HL-60/S4 (cell line): ENCODE data around the gene WFIKKN2.

ENCODE experiments used
- in situ Hi-C: fragments of 300-500 bp; cut with MboI; formaldehyde crosslinking; loops from 2 replicates; pipeline ENCODE4 v1.14.3; 2022; ENCODE audit warnings: low sequenced_read_pairs

The WFIKKN2 gene

DNA sequence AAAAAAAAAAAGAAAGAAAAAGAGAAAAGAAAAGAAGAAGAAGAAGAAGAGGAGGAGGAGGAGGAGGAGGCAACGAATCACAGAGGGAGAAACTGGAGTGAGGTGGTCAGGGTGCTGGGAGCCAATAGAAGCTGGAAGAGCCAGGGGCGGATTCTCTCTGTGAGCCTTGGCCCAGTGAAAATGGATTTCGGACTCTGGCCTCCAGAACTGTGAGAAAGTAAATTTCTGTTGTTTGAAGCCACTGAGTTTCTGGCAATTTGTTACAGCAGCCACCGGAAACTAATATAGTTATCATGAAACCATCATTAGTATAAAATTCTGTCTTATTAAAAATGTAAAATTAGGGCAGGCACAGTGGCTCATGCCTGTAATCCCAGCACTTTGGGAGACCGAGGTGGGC is 27.7 kb upstream of the WFIKKN2 start:
- in situ Hi-C loops, result no loop called here

GRCh38 chr17:50808413-50808812 is 27.0 kb upstream of the WFIKKN2 start:
- in situ Hi-C loops, result no loop called here

DNA sequence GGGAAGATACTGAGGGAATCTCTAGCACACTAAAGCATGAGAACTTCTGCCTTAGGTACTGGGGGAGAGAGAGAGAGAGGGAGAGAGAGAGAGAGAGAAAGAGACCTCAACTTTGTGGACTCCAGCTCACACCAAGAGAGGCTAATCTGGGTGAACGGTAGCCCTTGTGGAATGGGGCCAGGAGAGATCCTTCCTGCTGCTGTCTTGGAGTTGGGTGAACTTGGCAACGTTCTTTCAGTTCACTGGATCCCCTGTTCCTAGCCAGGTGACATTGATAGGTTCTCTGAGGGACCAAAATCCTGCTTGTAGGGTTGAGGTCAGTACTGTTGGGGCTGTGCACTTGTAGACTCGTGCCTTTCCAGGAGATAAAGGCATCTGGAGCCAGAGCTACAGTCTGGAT is 26.5 kb upstream of the WFIKKN2 start:
- in situ Hi-C loops, result no loop called here

DNA sequence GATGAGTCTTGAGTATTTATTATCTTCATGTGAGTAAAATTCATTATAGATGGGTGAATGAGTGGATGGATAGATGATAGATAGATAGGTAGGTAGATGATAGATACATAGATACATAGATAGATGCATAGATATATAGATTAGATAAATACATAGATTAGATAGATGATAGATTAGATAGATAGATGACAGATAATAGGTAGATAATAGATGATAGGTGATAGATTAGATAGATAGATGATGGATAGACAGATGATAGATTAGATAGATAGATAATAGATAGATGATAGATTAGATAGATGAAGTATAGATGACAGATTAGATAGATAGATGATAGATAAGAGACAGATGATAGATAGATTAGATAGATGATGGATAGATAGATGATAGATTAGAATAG is 21.8 kb upstream of the WFIKKN2 start:
- in situ Hi-C loops, result no loop called here

- in situ Hi-C loops, result no loop called here
Measured at GRCh38 chr17:50815400-50815799, 20.0 kb upstream of the WFIKKN2 start.

DNA sequence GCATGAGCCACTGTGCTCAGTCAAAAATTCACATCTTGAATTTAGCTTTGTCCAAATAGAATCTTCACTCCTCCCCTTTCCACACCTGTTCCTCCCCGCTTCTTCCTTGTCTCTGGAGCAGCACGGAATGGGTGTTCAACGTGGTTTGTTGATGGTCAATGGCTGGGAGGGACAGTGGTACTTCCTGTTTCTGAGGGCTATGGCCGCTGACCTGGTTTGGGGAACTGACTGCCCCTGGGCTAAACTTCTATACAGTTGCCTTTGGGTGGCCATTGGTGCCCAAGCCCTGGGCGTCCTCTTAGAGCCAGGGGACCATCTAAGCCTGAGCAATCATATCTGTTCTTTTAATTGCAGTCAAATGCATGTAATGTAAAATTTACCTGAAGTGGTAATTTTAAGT is 19.1 kb upstream of the WFIKKN2 start:
- in situ Hi-C loops, result no loop called here

DNA sequence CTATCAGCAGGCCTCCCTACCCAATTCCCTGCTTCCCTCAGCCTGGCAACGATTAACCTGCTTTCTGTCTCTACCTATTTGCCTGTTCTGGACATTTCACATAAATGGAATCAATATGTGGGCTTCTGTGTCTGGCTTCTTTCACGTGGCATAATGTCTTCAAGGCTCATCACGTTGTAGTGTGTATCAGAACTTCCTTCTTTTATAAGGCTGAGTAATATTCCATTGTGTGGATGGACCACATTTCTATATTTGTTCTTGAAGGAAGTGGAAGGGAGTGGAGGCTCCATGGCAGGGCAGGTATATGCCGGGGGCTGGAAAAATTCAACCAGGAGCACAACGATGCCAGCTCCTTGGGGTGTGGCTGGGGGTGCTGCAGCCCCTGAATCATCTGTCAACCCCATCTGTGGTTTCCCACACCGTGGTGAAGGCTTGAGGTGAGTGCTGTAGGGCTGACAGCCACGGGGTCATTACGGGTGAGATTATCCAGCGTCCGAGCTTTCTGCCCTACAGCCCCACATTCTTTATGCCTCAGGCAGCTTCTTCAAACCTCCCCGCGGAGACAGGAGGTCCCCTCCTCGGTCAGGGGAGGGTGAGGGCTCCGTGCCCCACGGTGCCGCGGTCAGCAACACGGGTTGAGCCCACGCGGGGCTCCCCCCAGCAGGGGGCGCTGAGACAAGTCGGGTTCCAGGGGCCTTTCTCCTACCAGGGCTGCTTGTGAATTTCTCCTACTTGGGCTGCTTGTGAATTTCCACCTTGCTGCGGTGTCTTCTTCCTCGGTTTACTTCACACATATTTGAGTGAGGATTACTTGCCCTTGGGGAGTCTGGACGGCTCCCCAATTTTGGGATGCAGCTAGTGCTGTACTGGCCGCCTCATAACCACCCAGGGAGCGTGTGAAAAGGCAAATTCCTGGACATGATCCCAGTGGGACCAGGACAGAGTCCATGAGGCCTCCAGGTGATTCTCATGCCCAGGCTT is 18.3 kb upstream of the WFIKKN2 start:
- in situ Hi-C loops, result no loop called here

GRCh38 chr17:50817838-50818237 is 17.5 kb upstream of the WFIKKN2 start:
- in situ Hi-C loops, result no loop called here

- in situ Hi-C loops, result no loop called here
Measured at GRCh38 chr17:50818261-50818660, 17.1 kb upstream of the WFIKKN2 start.

- in situ Hi-C loops, result no loop called here
Measured at GRCh38 chr17:50818921-50819657, 16.3 kb upstream of the WFIKKN2 start.

DNA sequence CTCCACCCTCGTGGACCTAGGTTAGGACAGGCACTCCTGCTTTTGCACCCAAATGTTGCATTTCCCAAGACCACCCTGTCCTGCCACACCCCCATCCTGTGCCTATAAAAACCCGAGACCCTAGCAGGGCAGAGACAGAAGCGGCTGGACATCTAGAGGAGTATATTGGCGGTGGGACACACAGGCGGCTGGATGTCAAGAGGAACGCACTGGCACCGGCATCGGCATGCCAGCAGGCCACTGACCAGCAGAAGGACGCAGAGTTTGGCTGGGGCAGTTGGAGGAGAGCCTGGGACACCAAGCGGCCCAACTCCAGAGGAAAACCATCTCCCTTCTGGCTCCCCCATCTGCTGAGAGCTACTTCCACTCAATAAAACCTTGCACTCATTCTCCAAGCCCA is 14.7 kb upstream of the WFIKKN2 start:
- in situ Hi-C loops, result no loop called here

DNA sequence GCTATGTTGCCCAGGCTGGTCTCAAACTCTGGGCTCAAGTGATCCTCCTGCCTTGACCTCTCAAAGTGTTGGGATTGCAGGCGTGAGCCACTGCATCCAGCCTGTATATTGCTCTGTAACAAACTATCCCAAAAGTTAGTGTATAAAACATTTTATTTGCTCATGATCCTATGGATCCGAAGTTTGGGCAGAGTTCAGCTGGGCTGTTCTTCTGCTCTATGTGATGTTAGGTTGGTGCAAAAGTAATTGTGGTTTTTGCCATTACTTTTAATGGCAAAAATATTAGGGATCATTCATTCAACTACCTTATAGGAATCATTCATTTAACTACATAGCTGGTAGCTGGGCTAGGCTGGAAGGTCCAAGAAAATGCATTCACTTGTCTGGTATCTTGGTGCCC is 12.8 kb upstream of the WFIKKN2 start:
- in situ Hi-C loops, result no loop called here

- in situ Hi-C loops, result no loop called here
Measured at GRCh38 chr17:50824429-50824828, 11.0 kb upstream of the WFIKKN2 start.

DNA sequence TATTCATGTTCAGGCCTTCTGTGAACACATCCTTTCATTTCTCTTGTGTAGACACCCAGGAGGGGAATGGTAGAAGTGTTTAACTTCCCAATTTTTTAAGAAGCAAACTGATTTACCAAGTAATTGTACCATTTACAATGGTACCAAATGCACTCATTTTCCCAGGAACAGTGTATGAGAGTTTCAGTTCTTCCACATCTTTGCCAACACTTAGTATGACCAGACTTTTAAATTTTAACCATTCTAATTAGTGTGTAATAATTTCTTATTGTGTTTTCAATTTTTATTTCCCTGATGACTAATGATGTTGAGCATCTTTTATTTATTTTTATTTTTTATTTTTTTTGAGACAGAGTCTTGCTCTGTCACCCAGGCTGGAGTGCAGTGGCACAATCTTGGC is 10.2 kb upstream of the WFIKKN2 start:
- in situ Hi-C loops, result no loop called here

- in situ Hi-C loops, result no loop called here
Measured at GRCh38 chr17:50828508-50829170, 6.7 kb upstream of the WFIKKN2 start.

DNA sequence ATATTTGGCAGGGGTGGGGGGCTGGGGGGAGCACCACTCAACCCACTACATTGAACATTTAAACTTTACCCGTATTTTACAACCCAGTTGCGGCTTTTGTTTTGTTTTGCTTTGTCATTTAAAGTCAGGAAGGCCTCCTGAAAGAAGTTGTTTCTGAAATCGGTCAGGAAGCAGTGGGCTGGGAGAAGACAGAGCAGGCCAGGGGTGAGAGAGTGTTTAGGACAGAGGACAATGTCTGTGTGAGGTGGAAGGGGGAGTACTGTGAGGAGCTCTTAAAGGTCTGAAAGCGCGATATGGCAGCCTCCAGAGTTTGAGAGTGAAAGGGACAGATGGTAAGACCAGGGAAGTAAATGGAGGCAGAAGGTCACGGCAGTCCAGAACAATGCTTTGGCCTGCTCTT is 6.1 kb upstream of the WFIKKN2 start:
- in situ Hi-C loops, result no loop called here

GRCh38 chr17:50830352-50830751 is 5.0 kb upstream of the WFIKKN2 start:
- in situ Hi-C loops, result no loop called here

- in situ Hi-C loops, result no loop called here
Measured at GRCh38 chr17:50830994-50831393, 4.4 kb upstream of the WFIKKN2 start.

DNA sequence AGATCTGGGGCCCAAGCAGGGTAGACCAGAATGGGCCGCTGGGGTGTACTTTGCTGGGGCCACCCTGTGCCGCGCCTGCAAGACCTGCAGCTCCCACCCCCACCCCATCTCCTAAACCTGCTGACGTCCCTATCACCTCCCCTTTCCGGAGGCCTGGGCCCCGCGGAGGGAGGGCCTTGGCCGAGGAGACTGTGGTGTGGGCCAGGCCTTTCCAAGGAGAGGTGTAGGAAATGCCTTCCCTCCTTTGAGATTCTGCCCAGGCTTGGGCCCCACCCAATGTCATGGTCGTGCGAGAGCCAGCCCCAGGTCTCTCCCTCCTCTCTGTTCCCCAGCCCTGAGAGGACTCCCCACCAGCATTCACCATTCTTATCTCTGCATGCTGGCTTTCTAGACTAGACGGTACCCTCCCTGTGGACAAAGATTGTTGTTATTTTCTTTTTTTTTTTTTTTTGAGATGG is 3.9 kb upstream of the WFIKKN2 start:
- in situ Hi-C loops, result no loop called here

- in situ Hi-C loops, result no loop called here
Measured at GRCh38 chr17:50832267-50832863, 3.0 kb upstream of the WFIKKN2 start.

DNA sequence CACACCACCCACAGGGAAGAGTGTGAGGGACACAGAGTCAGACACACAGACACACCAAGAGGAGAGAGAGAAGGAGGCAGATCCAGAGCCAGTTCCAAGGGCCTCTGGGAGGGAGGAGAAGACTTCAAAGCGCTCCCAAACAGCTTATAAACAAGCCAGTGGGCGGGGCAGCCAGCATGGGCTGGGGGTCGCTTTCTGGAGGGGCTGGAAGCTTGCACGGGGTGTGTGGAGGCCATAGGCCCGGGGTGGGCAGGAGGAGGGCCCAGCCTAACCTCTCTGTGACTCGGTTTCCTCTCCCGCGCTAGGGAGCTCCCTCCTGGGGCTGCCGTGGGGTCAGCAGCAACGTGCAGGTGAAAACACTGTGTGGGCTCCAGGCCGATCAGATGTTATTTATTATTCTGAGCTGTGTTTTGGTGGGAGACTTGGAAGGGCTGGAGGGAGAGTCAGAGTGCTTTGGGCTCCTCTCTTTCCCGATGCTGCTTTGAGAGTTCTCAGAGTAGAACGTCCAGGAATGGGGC is 2.5 kb upstream of the WFIKKN2 start:
- in situ Hi-C loops, result no loop called here
